Osteocyte (in vitro differentiated cells): ENCODE data around the gene MYO18B. TPM values are rescaled to one million over a fixed set of nuclear protein-coding genes. Genes with fewer than 3 reads are reported as not detected.

ENCODE experiments used
- DNase-seq: peaks from one replicate; pipeline ENCODE4 v3.0.0; 2021; ENCODE audit warnings: mixed read lengths; ENCODE audit not compliant: unreplicated experiment; ENCODE audit errors: extremely low spot score
- H3K27ac Mint-ChIP-seq: one replicate; pipeline ENCODE4 v1.8.0; 2021; ENCODE audit warnings: mild to moderate bottlenecking, mixed read lengths; ENCODE audit not compliant: unreplicated experiment
- H3K27me3 Mint-ChIP-seq: one replicate; pipeline ENCODE4 v1.8.0; 2021; ENCODE audit warnings: mixed read lengths; ENCODE audit not compliant: unreplicated experiment
- H3K36me3 Mint-ChIP-seq: one replicate; pipeline ENCODE4 v1.8.0; 2021; ENCODE audit warnings: mixed read lengths; ENCODE audit not compliant: unreplicated experiment
- H3K4me1 Mint-ChIP-seq: one replicate; pipeline ENCODE4 v1.8.0; 2021; ENCODE audit warnings: mixed read lengths; ENCODE audit not compliant: unreplicated experiment
- H3K4me3 Mint-ChIP-seq: one replicate; pipeline ENCODE4 v1.8.0; 2021; ENCODE audit warnings: mild to moderate bottlenecking, moderate library complexity, mixed read lengths; ENCODE audit not compliant: unreplicated experiment
- H3K9me3 Mint-ChIP-seq: one replicate; pipeline ENCODE4 v1.8.0; 2021; ENCODE audit warnings: mixed read lengths; ENCODE audit not compliant: unreplicated experiment
- total RNA-seq: library from RNA; stranded (reverse); gene quantifications from 2 replicates; pipeline ENCODE4 v1.2.1, GENCODE V29; 2021
- TF ChIP-seq, protein P1 (sequence below): fragments of 200-600 bp; sonication (generic); IDR thresholded peaks from 2 replicates; pipeline ENCODE4 v1.5.0; 2021; ENCODE audit warnings: antibody characterized with exemption, mild to moderate bottlenecking, moderate library complexity

MYO18B gene
- total RNA-seq, 1 donor from 2014 or later = not detected

DNA sequence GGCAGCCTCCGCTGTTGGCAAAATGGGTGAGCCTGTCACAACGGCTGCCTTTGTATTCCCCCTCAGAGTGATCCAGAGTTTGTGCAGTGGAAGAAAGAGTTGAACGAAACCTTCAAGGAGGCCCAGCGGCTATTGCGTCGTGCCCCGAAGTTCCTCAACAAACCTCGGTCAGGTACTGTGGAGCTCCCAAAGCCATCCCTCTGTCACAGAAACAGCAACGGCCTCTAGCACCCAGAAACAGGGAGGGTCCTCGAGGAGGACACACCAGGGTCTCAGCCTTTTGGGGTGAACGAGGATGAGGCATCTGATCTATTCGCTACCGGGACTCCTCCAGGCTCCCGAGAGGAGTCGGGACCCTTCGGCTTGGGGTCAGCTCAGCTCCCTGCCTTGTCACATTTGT, 19.8 kb upstream of the MYO18B start:
- H3K9me3 Mint-ChIP-seq = no peaks in the 10 kb centered on the region
- TF ChIP-seq, protein P1, sequence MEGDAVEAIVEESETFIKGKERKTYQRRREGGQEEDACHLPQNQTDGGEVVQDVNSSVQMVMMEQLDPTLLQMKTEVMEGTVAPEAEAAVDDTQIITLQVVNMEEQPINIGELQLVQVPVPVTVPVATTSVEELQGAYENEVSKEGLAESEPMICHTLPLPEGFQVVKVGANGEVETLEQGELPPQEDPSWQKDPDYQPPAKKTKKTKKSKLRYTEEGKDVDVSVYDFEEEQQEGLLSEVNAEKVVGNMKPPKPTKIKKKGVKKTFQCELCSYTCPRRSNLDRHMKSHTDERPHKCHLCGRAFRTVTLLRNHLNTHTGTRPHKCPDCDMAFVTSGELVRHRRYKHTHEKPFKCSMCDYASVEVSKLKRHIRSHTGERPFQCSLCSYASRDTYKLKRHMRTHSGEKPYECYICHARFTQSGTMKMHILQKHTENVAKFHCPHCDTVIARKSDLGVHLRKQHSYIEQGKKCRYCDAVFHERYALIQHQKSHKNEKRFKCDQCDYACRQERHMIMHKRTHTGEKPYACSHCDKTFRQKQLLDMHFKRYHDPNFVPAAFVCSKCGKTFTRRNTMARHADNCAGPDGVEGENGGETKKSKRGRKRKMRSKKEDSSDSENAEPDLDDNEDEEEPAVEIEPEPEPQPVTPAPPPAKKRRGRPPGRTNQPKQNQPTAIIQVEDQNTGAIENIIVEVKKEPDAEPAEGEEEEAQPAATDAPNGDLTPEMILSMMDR = no peak

DNA sequence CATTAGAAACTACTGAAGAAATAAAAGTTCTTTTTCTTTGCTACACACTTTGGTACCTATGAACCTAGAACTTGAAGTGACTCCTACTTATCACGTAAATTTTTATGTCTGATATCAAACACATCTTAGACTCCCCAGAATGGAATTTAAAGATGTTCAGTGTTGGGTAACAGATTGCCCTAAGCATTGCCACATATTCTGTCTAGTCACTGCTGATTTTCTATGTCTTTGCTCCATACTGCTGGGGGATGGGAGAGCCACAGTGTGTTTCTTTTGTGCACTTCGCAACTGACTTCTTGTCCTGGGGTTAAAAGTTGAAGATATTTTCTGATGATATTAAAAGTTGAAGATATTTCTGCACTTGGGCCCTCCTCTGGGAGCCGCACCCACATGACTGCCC, 19.4 kb upstream of the MYO18B start:
- H3K4me1 Mint-ChIP-seq = no peaks in the 10 kb centered on the region
- no peak for DNase-seq
- no peak overlapping the region for H3K27ac Mint-ChIP-seq
- TF ChIP-seq, protein P1 = no peak
- H3K36me3 Mint-ChIP-seq = no peaks in the 10 kb centered on the region
- no peaks in the 10 kb centered on the region for H3K27me3 Mint-ChIP-seq
- H3K4me3 Mint-ChIP-seq = no peak overlapping the region
- H3K9me3 Mint-ChIP-seq = no peaks in the 10 kb centered on the region

More for the DNA sequence above, 19.8 kb upstream of the MYO18B start:
- Mint-ChIP-seq H3K27ac (no peak overlapping the region), H3K36me3 (no peaks in the 10 kb centered on the region), H3K4me3 (no peak overlapping the region), H3K27me3 (no peaks in the 10 kb centered on the region), H3K4me1 (no peaks in the 10 kb centered on the region)
- peak; percentile 68 for DNase-seq

DNA sequence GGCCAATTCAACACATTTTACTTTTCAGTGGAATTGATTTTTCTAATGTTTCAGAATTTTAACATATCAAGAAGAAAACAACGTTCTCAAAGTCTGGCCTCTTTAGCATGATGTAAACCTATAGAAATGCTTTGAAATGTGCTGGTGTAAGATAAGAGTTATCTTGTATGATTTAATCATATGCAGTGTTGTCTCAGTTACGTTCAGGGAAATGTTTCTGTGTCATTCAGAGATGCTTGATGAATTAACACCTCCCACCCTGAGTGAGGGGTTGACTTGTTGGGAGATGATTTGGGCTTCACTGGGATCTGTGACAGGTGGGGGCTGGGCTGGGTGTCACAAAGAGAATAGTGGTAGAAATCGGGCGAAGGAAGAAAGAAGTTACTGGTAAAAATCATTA, 15.7 kb upstream of the MYO18B start:
- Mint-ChIP-seq H3K36me3 (no peaks in the 10 kb centered on the region), H3K4me1 (no peaks in the 10 kb centered on the region), H3K27me3 (no peaks in the 10 kb centered on the region), H3K4me3 (no peak overlapping the region), H3K27ac (no peak overlapping the region), H3K9me3 (no peaks in the 10 kb centered on the region)
- TF ChIP-seq, protein P1 = no peak
- DNase-seq = peak; percentile 42

DNA sequence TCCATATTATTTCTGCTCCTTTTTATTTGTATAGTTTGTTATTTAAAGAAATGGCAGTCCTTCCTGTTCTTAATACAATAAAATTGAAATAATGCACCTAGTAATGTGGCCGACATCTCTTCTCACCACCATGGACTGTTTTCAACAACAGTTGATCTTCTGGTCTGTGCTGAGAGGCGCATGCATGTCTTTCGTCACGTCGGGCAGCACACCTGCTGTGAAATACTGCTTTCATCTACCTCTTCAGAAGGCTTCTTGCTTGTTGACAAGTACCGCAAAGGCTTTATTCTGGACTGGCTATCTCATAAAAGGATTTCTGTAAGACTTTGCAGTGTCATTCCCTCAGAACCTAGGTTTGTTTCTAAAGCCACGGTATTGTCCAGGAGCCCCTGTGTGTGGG, 13.9 kb upstream of the MYO18B start:
- no peaks in the 10 kb centered on the region for H3K9me3 Mint-ChIP-seq
- no peak for DNase-seq
- TF ChIP-seq, protein P1 = no peak
- H3K27me3 Mint-ChIP-seq = no peaks in the 10 kb centered on the region
- H3K4me3 Mint-ChIP-seq = no peak overlapping the region
- H3K27ac Mint-ChIP-seq = no peak overlapping the region
- H3K36me3 Mint-ChIP-seq = no peaks in the 10 kb centered on the region
- H3K4me1 Mint-ChIP-seq = no peaks in the 10 kb centered on the region

DNA sequence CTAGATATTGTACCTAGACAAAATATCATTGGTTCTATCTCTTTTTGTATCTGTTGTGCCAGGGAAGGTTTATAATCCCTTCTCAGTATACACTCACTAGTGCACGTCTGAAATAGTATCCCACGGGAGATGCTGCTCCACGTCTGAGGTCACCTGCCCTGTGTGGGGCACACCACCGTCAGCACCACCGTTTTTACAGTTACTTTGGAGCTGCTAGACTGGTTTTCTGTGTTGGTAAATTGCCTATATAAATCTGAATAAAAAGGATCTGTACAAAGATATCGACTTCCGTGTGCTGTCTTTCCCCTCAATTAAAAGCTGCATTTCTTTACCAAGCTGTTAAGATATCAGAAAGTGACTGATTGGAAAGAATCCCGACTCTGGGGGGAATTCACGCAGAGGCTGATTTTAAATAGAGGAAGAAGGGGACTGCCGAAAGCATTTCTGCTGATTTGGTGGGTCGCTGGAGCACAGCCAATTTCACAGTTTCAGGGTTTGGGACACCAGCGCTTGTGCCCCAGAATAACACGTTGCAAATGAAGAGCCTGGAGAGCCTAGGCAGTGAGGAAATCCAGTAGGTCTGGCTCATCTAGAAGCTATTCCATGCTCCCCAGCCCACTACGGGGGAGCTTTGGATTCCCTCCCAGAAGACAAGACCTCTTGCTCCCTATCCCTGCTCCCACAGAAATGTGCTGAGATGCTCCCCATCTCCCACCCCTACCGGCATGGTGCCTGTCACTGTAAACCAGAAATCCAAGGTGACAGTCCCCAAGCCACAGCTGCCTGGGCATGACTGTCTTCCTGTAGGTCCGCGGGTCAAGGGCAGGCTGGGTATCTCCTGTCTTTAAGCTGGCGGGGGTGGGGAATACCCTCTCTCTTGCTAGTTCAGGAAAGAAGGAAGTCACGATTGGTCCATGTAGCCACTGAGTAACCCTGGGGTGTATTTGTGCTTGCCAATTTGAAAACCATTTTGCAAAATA, 12.7 kb upstream of the MYO18B start:
- no peaks in the 10 kb centered on the region for H3K36me3 Mint-ChIP-seq
- H3K4me1 Mint-ChIP-seq = no peaks in the 10 kb centered on the region
- H3K27me3 Mint-ChIP-seq = no peaks in the 10 kb centered on the region
- no peaks in the 10 kb centered on the region for H3K9me3 Mint-ChIP-seq
- H3K27ac Mint-ChIP-seq = no peak overlapping the region
- DNase-seq = no peak
- TF ChIP-seq, protein P1 = no peak
- H3K4me3 Mint-ChIP-seq = no peak overlapping the region
